ENCODE data around the gene G3BP2.
"Not testable (repeated sequence)": the region's sequence is repeated elsewhere in the genome, so short reads cannot be mapped to it uniquely, and the experiment has no call there.

The G3BP2 gene

DNA sequence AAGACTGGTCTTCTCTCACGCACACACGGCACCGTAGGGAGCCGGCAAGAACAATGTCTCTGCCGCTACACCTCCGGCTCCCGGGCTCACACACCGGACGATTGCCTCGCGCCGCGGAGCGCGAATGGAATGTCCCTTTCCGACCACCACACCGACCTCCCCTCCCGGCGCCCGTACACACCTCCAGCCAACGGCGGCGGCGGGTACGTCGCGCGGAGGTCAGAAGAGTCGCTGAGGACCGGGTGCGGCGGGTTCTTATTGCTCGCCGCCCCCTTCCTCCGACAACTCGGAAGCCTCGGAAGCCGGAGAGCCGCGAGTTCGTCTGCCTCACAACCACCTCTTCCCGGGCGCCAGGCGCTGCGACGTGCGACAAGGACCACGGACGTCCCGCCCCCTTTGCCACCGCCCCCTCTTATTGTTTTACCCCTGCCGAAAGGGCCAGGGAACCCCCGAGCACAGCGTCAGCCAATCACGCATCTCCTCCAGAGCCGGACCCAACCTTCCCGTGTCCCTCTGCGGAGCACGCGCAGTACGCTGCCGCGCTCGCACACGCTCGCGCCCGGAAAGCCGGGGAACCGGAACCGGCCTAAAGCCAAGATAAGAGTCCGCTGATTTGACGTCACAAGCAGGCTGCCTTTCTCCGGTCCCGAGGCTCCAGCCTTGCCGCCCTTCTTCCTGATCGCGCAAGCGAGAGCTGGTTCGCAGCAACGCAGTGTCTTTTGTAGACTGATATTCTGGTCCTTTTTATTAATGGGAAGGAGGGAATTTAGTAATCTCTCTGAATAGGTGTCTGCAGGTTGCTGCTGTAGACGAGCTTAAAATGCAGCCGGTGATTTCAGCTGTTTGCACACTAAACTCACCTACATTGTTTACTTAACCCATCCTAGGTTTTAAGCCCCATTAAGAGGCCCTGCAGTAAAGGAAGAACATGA, at the start of gene G3BP2:
G3BP2 (minus strand) TSS at position 385 of the 932 bp plus-strand sequence. CDS start 11,386 bp downstream, outside the sequence.
- peak; percentile 99 for DNase-seq (ENCODE audit: low spot score)

- no peak for DNase-seq (ENCODE audit: low spot score)
Measured at GRCh38 chr4:75722417-75722816, 49.2 kb upstream of the G3BP2 start.

DNA sequence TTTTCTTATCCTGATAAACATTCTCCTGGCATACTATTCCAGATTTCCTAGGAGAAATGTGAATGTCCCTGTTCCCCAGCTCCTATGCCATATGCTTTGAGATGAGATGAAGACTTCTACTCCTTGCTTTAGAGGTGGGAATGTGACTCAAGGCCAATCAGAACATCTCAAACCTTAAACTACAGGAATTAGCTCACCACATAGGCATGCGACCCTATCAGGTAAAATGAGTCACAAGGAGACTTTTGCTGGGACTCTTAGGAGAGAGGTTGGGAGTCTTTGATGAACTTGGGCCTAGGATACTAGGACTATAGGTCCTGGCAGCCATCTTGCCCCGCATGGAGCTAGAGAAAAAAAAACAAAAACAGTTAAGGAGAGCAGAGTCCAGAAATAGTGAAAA, 45.3 kb upstream of the G3BP2 start:
- no peak for DNase-seq (ENCODE audit: low spot score)

- no peak for DNase-seq (ENCODE audit: low spot score)
Measured at GRCh38 chr4:75717408-75717807, 44.2 kb upstream of the G3BP2 start.

DNA sequence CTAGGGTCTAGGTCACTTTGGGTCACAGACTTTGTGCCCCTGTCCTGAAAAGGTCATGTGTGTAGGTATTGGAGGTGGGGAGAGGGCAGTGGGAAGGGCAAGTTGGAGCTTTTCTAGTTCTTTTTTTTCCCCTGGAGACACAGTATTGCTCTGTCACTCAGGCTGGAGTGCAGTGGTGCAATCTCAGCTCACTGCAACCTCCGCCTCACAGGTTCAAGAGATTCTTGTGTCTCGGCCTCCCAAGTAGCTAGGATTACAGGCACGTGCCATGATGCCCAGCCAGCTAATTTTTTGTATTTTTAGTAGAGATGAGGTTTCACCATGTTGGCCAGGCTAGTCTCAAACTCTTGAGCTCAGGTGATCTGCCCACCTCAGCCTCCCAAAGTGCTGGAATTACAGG, 42.8 kb upstream of the G3BP2 start:
- DNase-seq (ENCODE audit: low spot score) = not testable (repeated sequence)

GRCh38 chr4:75715105-75715799, 42.0 kb upstream of the G3BP2 start:
- peak; percentile 59 for DNase-seq (ENCODE audit: low spot score)

GRCh38 chr4:75714704-75715103, 41.5 kb upstream of the G3BP2 start:
- DNase-seq (ENCODE audit: low spot score) = no peak

- DNase-seq (ENCODE audit: low spot score) = no peak
Measured at GRCh38 chr4:75714011-75714410, 40.8 kb upstream of the G3BP2 start.

DNA sequence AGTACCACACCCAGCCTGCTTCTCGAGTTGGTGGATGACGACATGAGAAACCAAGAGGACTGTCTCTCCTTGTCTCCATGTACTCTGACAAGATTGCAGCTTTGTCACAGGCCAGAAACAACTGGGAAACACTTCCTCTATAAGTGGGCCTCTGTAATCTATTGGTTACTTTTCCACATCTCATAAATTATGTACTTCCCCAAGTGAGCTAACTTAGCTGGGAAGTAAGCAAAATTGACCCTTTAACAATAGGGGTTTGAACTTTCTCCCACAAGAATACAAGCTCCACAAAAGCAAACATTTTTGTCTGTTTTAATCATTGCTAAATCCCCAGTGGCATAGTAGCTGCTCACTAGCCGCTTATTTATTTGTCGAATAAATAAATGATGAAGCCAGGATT, 37.0 kb upstream of the G3BP2 start:
- DNase-seq (ENCODE audit: low spot score) = no peak

- DNase-seq (ENCODE audit: low spot score) = peak; percentile 37
Measured at GRCh38 chr4:75708218-75708691, 35.0 kb upstream of the G3BP2 start.

DNA sequence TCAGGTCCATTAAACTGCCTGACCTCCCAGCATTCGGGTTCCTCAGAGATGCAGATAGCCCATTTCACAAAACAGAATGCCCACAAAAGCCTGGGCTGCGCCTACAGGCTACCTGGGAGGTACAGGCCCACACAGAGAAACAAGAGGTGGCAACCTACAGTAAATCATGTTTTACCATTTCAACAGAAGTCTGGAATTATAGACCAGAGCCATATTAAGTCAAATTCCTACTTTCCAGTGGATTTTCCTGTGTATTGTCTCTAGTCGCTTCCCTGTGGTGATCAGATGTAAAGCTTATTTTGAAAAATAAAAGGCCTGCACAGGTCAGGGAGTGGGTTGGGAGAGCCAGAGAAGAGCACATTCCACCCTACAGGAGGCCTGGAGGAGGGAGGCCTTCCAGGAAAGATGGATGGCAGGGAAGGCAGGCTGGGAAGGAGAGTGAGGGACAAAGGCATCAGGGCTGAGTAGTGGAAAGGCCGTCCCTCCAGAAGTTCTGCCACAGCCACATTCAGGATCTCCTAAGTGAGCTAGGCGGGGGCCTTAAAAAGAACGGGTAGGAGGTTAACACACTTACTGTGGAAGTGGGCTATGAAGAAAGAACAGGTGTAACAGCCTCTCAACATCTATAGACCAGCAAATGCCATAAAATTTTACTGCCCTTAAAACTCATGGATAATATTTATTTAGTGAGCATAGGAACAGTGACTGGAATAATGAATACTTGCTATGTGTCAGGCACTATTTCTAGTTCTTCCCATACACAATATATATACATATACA, 32.2 kb upstream of the G3BP2 start:
- DNase-seq (ENCODE audit: low spot score) = no peak

DNA sequence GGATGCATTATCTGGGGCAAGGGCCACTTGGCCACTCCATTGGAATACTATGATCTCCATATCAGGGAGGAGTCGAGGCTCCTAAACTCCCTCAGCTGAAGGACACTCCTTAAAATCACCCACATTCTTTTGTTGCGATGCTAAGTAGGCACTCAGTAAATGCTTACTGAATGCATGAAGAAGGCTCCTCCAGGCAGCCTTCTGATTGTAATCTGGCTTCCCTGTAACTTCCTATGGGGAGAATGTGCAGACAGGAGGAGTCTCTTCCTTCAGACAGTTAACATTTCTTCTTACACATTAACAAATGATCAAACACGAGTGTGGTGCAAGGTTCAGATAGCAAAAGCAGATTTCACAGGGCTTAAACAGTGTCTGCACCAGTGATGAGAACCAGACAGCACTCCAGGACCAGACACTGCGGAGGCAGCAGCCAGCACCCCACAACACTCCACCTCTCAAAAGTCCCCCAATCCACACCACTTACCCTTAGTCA, 29.8 kb upstream of the G3BP2 start:
- DNase-seq (ENCODE audit: low spot score) = no peak

- DNase-seq (ENCODE audit: low spot score) = no peak
Measured at GRCh38 chr4:75699299-75699698, 26.1 kb upstream of the G3BP2 start.

- DNase-seq (ENCODE audit: low spot score) = no peak
Measured at GRCh38 chr4:75698963-75699228, 25.7 kb upstream of the G3BP2 start.

GRCh38 chr4:75698162-75698962, 25.2 kb upstream of the G3BP2 start:
- DNase-seq (ENCODE audit: low spot score) = peak; percentile 74

DNA sequence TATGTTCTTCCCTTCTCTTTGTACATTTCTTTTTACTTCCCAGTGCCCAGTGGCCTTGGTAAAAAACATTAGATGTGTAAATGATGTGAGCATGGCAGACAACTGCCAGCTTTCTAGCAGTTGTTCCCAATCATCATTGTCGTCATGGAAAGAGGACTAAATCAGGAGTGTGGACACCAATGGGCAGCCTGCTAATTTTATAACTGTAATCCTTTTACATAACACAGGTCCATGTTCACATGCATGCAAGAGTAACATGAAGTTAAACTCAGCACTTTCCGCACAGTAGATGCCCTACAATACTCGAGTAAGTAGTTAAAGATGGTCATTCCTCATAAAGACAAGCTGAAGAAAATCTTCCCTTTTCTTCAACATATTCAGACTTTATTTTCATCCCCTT, 23.4 kb upstream of the G3BP2 start:
- no peak for DNase-seq (ENCODE audit: low spot score)

DNA sequence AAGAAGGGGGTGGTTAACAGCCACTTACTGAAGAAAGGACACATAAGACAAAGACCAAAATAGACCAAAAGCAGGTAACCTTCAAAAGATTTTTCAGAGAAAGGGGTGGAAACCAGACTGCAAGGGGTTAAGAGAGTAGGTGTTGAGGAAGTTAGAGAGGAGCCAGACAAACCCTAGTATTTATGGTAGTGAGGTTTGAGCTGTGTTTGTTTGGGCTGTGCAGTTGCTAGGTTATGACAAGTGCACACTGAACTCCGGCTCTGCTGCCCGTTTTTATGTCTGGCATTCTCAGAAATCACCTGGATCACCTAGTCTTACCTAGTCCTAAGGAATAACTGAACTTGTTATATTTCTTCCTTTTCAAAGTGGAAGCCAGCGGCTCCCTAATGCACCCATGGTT, 22.9 kb upstream of the G3BP2 start:
- no peak for DNase-seq (ENCODE audit: low spot score)

DNA sequence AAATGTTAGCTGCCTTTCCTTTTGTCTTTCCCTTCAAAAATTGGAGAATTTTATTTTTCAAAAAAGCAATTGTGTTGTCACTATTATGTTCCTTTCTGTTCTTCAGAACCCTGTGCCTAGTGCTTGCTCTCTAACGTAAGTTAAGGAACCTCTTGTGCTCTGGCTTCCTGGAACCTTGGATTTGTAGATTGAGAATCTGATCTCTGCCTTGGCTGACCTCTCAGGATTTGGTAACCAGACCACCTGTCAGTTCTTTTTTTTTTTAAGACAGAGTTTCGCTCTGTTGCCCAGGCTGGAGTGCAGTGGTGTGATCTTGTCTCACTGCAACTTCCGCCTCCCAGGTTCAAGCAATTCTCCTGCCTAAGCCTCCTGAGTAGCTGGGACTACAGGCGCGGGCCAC, 18.9 kb upstream of the G3BP2 start:
- DNase-seq (ENCODE audit: low spot score) = not testable (repeated sequence)

- DNase-seq (ENCODE audit: low spot score) = not testable (repeated sequence)
Measured at GRCh38 chr4:75687125-75687524, 13.9 kb upstream of the G3BP2 start.

DNA sequence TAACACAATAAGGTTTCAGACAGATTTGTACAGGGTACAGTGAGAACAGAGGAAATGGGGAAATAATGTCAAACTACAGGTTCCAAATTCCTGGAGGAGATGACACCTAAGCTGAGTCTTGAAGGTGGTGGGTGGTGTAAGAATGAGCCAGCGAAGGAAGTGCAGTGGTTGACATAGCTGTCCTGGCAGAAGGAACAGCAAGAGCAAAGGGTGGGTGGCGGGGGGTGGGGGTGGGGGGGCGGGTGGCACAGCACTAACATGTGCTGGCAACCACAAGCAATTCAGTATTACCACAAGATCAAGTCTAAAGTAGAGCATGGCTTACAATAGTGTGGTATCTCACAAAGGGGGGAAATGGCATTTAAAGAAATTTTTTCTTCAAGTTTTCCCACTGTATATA, 13.1 kb upstream of the G3BP2 start:
- DNase-seq (ENCODE audit: low spot score) = no peak

DNA sequence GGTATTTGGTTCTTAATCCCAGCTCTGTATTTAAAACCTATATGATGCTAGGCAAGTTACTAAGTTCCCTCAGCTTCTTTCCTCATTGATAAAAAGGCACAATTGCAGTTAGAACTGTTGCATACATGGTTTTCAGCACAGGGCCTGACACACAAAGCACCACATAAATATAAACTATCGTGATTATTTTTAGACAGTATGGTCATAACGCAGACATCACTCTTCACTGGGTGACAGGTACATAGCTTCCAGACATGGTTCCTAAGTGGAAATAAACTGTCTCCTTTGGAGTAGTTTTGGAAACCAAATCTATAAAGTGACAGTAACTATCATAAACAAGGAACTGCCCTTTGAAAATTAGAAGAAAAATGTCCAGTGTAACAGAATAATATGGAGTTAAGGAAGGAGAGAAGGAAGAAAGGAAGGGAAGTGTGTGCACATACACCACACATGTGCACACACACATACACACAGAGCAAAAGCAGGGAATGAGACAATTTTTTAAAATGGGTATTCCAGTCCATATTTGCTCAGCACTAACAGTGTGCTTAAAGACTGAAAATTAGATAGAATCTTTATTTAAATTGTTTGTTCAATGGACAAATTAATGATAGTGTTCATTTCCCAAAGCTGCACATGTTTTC, 12.5 kb upstream of the G3BP2 start:
- no peak for DNase-seq (ENCODE audit: low spot score)

All from pons (tissue), 1 donor.